Measurements from ENCODE around the gene ZCCHC2.

Gene ZCCHC2

DNA sequence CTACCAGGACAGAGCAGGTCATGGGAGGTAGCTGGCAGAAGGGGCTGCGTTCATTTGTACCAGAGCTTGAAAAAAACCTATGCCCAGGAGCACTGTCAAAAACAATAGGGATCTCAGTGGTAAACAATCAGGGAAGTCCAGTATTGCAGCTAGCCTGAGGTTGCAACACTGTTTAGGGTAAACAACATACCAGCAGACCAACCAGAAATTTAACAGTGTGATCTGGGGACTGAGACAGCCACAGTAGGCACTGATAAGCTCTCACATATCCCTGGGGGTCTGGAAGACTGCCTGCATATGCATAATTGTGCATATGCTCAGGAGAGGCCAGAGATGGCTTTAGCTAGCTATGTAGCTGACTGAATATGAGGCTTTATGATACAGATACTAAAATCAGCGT lies 12.0 kb upstream of the ZCCHC2 start:
- DNase-seq (ENCODE audit: low spot score) = no peak

GRCh38 chr18:62512532-62512931 lies 10.3 kb upstream of the ZCCHC2 start:
- no peak for DNase-seq (ENCODE audit: low spot score)

DNA sequence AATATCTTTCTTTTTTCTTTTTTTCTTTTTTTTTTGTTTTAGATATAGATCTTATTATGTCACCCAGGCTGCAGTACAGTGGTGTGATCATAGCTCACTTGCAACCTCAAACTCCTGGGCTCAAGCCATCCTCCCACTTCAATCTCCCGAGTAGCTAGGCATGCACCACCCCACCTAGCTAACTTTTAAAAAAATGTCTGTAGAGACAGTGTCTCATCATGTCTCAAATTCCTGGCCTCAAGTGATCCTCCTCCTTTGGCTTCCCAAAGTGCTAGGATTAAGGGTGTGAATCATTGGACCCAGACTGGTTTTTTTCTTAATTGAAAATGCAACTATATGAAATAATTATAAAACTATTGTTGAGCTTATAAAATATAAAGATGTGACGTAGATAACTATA lies 9.8 kb upstream of the ZCCHC2 start:
- DNase-seq (ENCODE audit: low spot score) = no peak

GRCh38 chr18:62514570-62514969 lies 8.3 kb upstream of the ZCCHC2 start:
- no peak for DNase-seq (ENCODE audit: low spot score)

GRCh38 chr18:62516242-62516641 lies 6.6 kb upstream of the ZCCHC2 start:
- DNase-seq (ENCODE audit: low spot score) = no peak

- DNase-seq (ENCODE audit: low spot score) = no peak
These were observed 4.1 kb upstream of the ZCCHC2 start for GRCh38 chr18:62518460-62519375.

DNA sequence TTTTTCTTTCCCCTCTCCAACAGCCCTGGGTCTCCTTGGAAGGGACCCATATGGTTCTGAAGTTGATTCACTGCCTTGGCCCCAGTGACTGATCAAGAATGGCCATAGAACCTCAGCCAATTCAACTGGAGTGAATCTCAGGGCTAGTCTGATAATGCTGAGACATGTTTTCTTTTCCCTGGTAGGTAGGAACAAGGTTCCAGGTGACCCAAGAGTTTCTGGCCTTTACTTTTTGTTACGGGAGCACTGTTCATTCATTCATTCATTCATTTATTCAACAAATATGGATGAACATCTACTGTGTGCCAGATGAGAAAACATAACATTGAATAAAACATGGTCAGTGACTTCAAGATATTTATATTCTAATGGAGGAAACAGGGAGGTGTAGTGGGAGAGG lies 3.1 kb upstream of the ZCCHC2 start:
- DNase-seq (ENCODE audit: low spot score) = no peak

DNA sequence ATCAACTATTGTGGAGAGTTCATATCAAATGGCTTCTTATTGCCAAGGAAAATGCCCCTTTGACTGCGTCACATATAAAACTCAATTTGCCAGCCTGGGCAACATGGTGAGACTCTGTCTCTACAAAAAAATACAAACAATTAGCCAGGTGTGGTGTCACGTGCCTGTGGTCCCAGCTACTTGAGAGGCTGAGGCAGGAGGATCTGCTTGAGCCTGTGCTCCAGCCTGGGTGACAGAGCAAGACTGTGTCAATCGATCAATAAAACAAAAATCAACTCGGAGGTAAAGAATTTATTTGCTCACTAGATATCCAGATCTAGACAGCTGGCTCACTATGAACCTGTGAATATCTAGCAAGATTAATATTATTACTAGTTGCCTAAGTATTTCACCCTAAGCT lies 1.7 kb upstream of the ZCCHC2 start:
- no peak for DNase-seq (ENCODE audit: low spot score)

DNA sequence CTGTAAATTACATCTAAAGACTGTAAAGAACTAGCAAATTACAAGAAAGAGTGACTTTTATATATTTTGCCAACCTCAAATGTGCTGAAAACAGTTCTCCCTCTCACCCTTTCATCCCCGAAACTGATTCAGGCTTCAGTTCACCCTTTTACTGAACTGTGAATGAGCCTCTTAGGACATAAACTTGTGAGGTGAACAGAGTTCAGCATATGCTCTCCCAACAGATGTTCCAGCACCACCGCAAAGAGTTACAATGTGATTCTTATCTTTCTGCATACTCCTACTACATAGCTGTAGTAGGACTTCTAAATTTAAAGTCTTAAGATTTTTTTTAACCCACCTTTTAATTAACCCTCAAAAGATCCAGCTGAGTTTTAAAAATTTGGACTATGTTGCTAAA lies 1.2 kb upstream of the ZCCHC2 start:
- no peak for DNase-seq (ENCODE audit: low spot score)

DNA sequence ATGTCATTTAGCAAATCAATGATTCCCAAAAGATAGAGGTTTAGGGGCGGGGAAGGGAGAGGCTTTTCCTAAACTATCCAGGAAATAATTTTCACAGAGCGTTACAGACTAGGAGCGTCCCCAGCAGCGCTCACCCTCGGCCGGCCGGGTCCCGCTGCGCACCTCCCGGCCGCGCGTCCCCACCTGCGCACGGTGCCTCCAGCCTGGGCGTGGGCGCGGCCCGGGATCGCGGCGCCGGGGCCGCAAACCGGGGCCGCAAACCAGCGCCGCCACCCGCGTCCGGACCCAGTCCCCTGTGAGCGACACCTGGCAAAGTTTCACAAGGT lies 684 bp upstream of the ZCCHC2 start:
- DNase-seq (ENCODE audit: low spot score) = no peak

DNA sequence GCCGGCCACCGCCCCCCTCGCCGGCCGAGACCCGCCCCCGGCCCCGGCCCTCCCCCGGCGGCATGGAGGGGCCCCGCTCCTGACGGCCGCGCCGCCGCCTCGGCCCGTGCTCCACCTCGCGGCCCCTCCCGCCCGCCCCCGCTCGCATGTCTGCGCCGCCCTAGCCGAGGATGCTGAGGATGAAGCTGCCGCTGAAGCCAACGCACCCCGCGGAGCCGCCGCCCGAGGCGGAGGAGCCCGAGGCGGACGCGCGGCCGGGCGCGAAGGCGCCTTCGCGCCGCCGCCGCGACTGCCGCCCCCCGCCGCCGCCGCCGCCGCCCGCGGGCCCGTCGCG lies 397 bp downstream of the ZCCHC2 start:
- DNase-seq (ENCODE audit: low spot score) = no peak

DNA sequence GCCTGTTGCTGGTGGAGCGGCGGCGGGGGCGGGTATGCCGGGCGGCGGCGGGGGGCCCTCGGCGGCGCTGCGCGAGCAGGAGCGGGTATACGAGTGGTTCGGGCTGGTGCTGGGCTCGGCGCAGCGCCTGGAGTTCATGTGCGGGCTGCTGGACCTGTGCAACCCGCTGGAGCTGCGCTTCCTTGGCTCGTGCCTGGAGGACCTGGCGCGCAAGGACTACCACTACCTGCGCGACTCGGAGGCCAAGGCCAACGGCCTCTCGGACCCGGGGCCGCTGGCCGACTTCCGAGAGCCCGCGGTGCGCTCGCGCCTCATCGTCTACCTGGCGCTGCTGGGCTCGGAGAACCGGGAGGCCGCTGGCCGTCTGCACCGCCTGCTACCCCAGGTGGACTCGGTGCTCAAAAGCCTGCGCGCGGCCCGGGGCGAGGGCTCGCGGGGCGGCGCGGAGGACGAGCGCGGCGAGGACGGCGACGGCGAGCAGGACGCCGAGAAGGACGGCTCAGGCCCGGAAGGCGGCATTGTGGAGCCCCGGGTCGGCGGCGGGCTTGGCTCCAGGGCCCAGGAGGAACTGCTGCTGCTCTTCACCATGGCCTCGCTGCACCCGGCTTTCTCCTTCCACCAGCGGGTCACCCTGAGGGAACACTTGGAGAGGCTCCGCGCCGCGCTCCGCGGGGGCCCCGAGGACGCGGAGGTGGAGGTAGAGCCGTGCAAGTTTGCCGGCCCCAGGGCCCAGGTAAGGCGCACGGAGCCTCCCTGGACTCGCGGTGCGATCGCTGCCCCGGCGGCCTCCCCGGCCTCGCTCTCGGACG lies 1.0 kb downstream of the ZCCHC2 start:
- peak; percentile 24 for DNase-seq (ENCODE audit: low spot score)

DNA sequence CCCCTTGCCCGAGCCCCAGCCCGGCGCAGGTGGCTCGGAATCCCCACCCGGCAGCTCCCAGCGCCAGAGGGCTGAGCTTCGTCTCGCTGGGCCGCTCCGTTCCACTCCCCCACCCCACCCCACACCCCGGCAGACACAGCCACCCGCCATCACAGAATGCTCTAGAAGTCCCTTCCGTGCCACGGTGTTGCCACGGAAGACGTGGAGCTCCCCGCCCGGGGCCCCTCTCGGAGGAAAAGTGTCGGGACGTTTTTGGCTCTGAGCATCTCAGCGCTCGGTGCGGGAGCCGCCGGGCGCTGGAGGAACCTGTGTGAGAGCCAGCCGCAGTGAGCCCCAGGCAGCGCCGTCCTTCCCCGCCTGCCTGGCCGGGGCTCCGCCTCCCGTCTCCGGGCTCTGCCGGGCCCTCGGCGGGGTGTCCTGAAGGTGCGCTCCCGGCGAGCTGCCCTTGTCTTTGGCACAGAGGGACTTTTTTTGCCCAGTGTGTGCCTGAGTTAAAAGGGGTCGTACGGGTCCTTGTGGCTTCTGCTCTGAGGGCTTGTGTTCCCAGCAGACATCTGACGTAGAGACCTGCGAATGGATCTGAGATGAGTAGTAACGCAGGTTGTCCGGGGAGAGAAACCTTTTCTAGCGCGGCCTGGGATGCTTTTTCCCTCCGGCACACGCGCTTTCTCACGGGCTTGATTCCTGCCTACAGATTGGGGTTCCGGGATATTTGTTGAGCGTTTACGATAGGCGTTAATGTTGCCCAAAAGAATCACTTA lies 1.8 kb downstream of the ZCCHC2 start:
- DNase-seq (ENCODE audit: low spot score) = peak; percentile 54

GRCh38 chr18:62525608-62526007 lies 2.8 kb downstream of the ZCCHC2 start:
- no peak for DNase-seq (ENCODE audit: low spot score)

DNA sequence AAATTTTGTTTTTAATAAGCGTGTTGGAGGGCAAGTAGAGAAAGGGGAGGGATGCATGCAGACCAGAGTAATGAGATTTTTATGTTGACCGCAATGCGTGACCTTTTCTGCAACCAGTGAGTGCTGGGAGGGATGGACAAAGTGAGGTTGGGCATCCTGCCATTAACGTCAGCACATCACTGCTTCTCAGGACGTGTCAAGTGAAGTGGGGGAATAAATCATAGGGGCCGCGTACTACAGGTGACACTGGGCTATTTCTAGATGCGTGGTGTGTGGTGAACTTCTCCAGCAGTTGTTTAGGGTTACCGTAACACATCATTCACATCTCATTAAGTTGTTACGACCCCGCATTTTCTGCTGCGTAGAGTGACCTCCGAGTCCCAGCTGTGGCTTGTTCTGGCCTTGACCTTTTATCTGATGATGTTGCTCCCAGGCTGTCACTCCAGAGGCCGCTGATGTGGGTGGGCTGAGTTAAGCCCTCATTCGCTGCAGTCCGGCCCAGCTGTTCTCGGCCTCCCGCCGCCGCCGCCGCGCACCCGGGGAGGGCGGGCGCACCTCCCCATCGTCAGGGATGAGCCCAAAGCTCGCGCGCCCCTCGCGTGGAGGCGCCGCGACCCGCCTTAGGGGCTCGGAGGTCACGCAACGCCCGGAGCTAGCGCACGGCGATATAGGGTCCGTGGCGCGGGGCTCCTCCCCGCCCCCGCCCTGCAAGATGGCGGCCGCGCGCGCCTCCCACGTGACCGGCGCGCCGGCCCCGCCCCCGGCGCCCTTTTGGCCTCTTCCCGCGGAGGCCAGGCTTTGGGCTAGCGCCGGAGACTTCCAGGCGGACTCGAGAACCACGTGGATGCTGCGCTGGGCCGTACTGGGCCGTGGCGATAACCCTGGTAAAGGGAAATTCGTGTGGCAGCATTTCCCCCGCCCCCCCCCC lies 3.5 kb downstream of the ZCCHC2 start:
- peak; percentile 81 for DNase-seq (ENCODE audit: low spot score)

GRCh38 chr18:62529597-62529996 lies 6.8 kb downstream of the ZCCHC2 start:
- no peak for DNase-seq (ENCODE audit: low spot score)

DNA sequence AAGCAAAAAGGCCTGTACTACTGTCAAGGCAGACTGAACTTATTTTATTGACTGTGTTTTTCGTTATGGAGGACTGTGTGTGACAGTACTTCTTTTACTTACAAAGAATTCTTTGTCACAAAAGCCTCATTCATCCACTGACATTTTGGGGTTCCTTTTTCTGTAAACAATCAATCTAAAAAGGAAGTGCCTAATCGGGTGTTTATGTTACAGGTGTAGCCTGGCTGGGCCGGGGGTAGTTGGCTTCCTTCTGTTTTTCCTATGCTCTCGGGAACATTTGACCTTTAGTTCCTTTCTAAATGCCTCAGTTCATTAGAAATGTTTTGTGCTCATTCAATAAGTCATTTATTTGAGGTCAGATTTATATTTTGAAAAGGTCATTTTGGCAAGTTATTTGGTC lies 8.3 kb downstream of the ZCCHC2 start:
- DNase-seq (ENCODE audit: low spot score) = no peak

- DNase-seq (ENCODE audit: low spot score) = no peak
These were observed 9.1 kb downstream of the ZCCHC2 start for GRCh38 chr18:62531931-62532330.

DNA sequence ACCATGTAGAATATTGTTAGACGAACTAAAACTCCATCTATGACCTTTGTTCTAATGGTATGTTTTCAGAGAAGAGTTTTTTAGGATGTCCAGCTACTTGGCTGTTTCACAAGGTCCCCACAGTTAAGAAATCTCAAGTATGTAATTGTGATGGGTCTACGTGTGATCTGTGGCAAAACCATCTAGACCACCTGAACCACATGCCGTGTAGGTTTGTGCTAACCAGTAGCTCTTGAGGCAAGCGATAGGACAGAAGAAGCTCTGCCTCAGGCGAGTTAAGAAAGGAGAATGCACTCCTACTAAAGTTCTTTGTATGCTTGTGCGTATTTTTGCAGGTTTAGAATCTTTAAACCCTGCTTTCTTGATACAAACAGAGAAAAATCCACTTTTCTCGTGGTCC lies 13.2 kb downstream of the ZCCHC2 start:
- DNase-seq (ENCODE audit: low spot score) = no peak

- no peak for DNase-seq (ENCODE audit: low spot score)
These were observed 14.4 kb downstream of the ZCCHC2 start for GRCh38 chr18:62537042-62537894.

DNA sequence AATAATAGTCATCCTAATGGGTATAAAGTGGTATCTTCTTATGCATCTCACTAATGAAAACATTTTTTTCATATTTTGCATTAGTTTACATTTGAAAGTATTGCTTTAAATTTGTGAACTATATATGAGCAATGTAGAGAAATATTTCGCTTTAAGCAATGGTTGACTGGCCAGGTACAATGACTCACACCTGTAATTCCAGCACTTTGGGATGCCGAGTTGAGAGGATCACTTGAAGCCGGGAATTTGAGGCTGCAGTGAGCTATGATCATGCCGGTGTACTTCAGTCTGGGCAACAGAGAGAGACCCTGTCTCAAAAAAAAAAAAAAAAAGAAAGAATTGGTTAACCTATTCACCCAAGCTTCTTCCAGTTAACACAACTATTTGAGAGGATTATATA lies 15.1 kb downstream of the ZCCHC2 start:
- no peak for DNase-seq (ENCODE audit: low spot score)
